B cell (primary cell): ENCODE data around the gene GK2. TPM values are rescaled to one million over a fixed set of nuclear protein-coding genes. Genes with fewer than 3 reads are reported as not detected.

ENCODE experiments used
- ATAC-seq: fragments of 200-7000 bp; cut with Tn5 transposase; one replicate; pipeline ENCODE4 v1.10.0; 2021; ENCODE audit warnings: low read depth, mild to moderate bottlenecking, moderate number of reproducible peaks, moderate library complexity
- CTCF ChIA-PET: fragments of 350-600 bp; sonication (Branson Sonifier 250); formaldehyde crosslinking; loops from one replicate; lab custom pipeline; 2021; ENCODE audit warnings: antibody characterized with exemption, inconsistent platforms; lab: Charles Lee
- POLR2A ChIA-PET: fragments of 350-600 bp; sonication (Branson Sonifier 250); formaldehyde crosslinking; loops from one replicate; lab custom pipeline; 2021; ENCODE audit warnings: antibody characterized with exemption; lab: Charles Lee
- DNase-seq: peaks from one replicate; pipeline ENCODE4 v3.0.0; 2013
- H2AFZ ChIP-seq: 2 replicates; pipeline ENCODE4 v1.6.1; 2012; ENCODE audit warnings: mild to moderate bottlenecking, low read depth, low read length; ENCODE audit not compliant: insufficient read depth, poor library complexity, severe bottlenecking
- H3K27ac ChIP-seq, 2 donors: 1 replicate in 1 of 2; 2 replicates in 1 of 2; pipeline ENCODE4 v1.5.1; 2012 to 2013; ENCODE audit warnings: low read length in 2 of 2, mild to moderate bottlenecking in 2 of 2, moderate library complexity in 1 of 2
- H3K27me3 ChIP-seq, 4 experiments: fragments of 200-600 bp in 1 of 4; sonication (generic) in 1 of 4; replicated peaks in 1 of 4; 1 replicate in 2 of 4; 2 replicates in 2 of 4; pipeline versions ENCODE4 v1.6.1 to v1.7.0; 2013 to 2016; ENCODE audit warnings: low read length in 3 of 4, mild to moderate bottlenecking in 2 of 4, mixed read lengths in 1 of 4, moderate library complexity in 1 of 4; ENCODE audit not compliant: insufficient read depth in 4 of 4, control insufficient read depth in 3 of 4; ENCODE audit errors: control extremely low read depth in 1 of 4
- H3K36me3 ChIP-seq, 2 experiments: replicated peaks in 1 of 2; 1 replicate in 1 of 2; 2 replicates in 1 of 2; pipeline versions ENCODE4 v1.6.1 to v1.7.1; 2013; ENCODE audit warnings: low read length in 1 of 2; ENCODE audit not compliant: insufficient read depth in 2 of 2, control insufficient read depth in 1 of 2; ENCODE audit errors: control extremely low read depth in 1 of 2, extremely low read depth in 1 of 2
- H3K4me1 ChIP-seq, 2 donors: fragments of 200-600 bp in 1 of 2; sonication (generic) in 1 of 2; 1 replicate in 1 of 2; 2 replicates in 1 of 2; pipeline versions ENCODE4 v1.5.1 to v1.6.1; 2013 to 2017; ENCODE audit warnings: low read length in 2 of 2; ENCODE audit not compliant: control insufficient read depth in 2 of 2, insufficient read depth in 2 of 2
- H3K4me2 ChIP-seq: replicated peaks from 2 replicates; pipeline ENCODE3; 2012; ENCODE audit warnings: mild to moderate bottlenecking, low read depth, low read length; ENCODE audit not compliant: poor library complexity, severe bottlenecking
- H3K4me3 ChIP-seq, 5 experiments: fragments of 200-600 bp in 1 of 5; sonication (generic) in 1 of 5; 1 replicate in 3 of 5; 2 replicates in 2 of 5; pipeline versions ENCODE4 v1.5.1 to v1.7.0; 2011 to 2016; ENCODE audit warnings: low read length in 4 of 5, mild to moderate bottlenecking in 4 of 5, low read depth in 2 of 5, control low read depth in 1 of 5, moderate library complexity in 1 of 5; ENCODE audit not compliant: insufficient read depth in 1 of 5; ENCODE audit errors: control extremely low read depth in 1 of 5, extremely low read depth in 1 of 5
- H3K79me2 ChIP-seq: fragments of 200-600 bp; sonication (generic); one replicate; pipeline ENCODE4 v1.6.0; 2016; ENCODE audit warnings: low read length; ENCODE audit not compliant: control insufficient read depth, insufficient read depth
- H3K9ac ChIP-seq: fragments of 200-600 bp; sonication (generic); 2 replicates; pipeline ENCODE4 v1.6.1; 2017; ENCODE audit warnings: mild to moderate bottlenecking, low read length, moderate library complexity
- H3K9me3 ChIP-seq, 3 donors: one replicate each; pipeline versions ENCODE4 v1.6.1 to v1.7.1; 2013; ENCODE audit warnings: low read length in 2 of 3; ENCODE audit not compliant: control insufficient read depth in 2 of 3, insufficient read depth in 1 of 3; ENCODE audit errors: control extremely low read depth in 1 of 3
- H4K20me1 ChIP-seq: 2 replicates; pipeline ENCODE4 v1.6.0; 2012; ENCODE audit warnings: mild to moderate bottlenecking, low read length; ENCODE audit not compliant: insufficient read depth, control insufficient read depth, poor library complexity, severe bottlenecking
- H3K27ac Mint-ChIP-seq: one replicate; pipeline ENCODE4 v1.8.0; 2021; ENCODE audit warnings: mixed read lengths
- H3K27me3 Mint-ChIP-seq: one replicate; pipeline ENCODE4 v1.8.0; 2021; ENCODE audit warnings: mixed read lengths
- H3K4me1 Mint-ChIP-seq: one replicate; pipeline ENCODE4 v1.8.0; 2021; ENCODE audit warnings: mixed read lengths
- H3K4me3 Mint-ChIP-seq: one replicate; pipeline ENCODE4 v1.8.0; 2021; ENCODE audit warnings: mixed read lengths
- H3K9me3 Mint-ChIP-seq: one replicate; pipeline ENCODE4 v1.8.0; 2022; ENCODE audit warnings: mixed read lengths; ENCODE audit not compliant: insufficient read depth
- EZH2 ChIP-seq: IDR thresholded peaks from 2 replicates; pipeline ENCODE4 v1.6.1; 2012; ENCODE audit warnings: borderline replicate concordance, low read depth, mild to moderate bottlenecking, moderate library complexity, low read length; ENCODE audit not compliant: insufficient read depth, poor library complexity, severe bottlenecking
- WGBS: methylation state at CpG from one replicate; pipeline ENCODE4 v1.1.5; 2013; ENCODE audit warnings: missing lambda C conversion rate; ENCODE audit not compliant: insufficient coverage; 5-methylcytosine and 5-hydroxymethylcytosine counted together
- intact Hi-C: fragments of 100-400 bp; cut with micrococcal nuclease; formaldehyde crosslinking; loops from one replicate; pipeline ENCODE4 v1.10.0; 2022
- polyA plus RNA-seq: library from polyadenylated mRNA; depleted of rRNA; stranded (reverse); fragments of >200 nt; gene quantifications from 2 replicates; pipeline ENCODE4 v1.2.3, GENCODE V29; 2012
- total RNA-seq, 2 donors: library from RNA; stranded (reverse); fragments of 120-200 nt in 1 of 2; gene quantifications; 1 replicate in 1 of 2; 2 replicates in 1 of 2; pipeline versions ENCODE4 v1.2.3 to v1.2.4, GENCODE V29; 2013 to 2022
- TF ChIP-seq, protein P1 (sequence below): fragments of 200-600 bp; IDR thresholded peaks from one replicate; pipeline ENCODE4 v1.8.0; 2022; ENCODE audit warnings: antibody characterized with exemption, mild to moderate bottlenecking

GK2 gene
- total and polyA plus RNA-seq, 2 donors (not counting 1 experiment from before 2014, with no cell fraction given), result not detected

- Mint-ChIP-seq H3K4me3 (no peak overlapping the region), H3K27me3 (no peaks in the 10 kb centered on the region), H3K9me3 (no peaks in the 10 kb centered on the region), H3K4me1 (no peaks in the 10 kb centered on the region), H3K27ac (no peak overlapping the region)
- Histone ChIP-seq H2AFZ (no peak overlapping the region), H3K27me3 (no peaks in the 10 kb centered on the region), H3K27ac (no peak overlapping the region), H3K9me3 (no peaks in the 10 kb centered on the region), H3K79me2 (no peaks in the 10 kb centered on the region), H3K36me3 (no peaks in the 10 kb centered on the region), H3K4me2 (no peak overlapping the region), H3K4me1 (no peaks in the 10 kb centered on the region), H3K9ac (no peak overlapping the region), H4K20me1 (no peaks in the 10 kb centered on the region), H3K4me3 (no peak overlapping the region)
- ChIA-PET POLR2A (no interaction called here), CTCF (no interaction called here)
- TF ChIP-seq EZH2, result no peak
- DNase-seq, result no peak
- WGBS, result 93% methylated on average over 3 of the region's 9 CpGs
- no peak for ATAC-seq
- intact Hi-C loops, result no loop called here
These were observed 5.2 kb upstream of the GK2 start for GRCh38 chr4:79413032-79413885.

- H3K27me3 Mint-ChIP-seq, result no peaks in the 10 kb centered on the region
These were observed 3.4 kb downstream of the GK2 start for GRCh38 chr4:79404666-79405065.

More at GRCh38 chr4:79404666-79405065, 3.4 kb downstream of the GK2 start:
- no peak overlapping the region for H2AFZ ChIP-seq
- Mint-ChIP-seq H3K4me3 (no peak overlapping the region), H3K4me1 (no peaks in the 10 kb centered on the region), H3K27ac (no peak overlapping the region), H3K9me3 (no peaks in the 10 kb centered on the region)
- no peak for ATAC-seq
- no peaks in the 10 kb centered on the region for H3K27me3 ChIP-seq
- no peak overlapping the region for H3K27ac ChIP-seq
- POLR2A ChIA-PET, result no interaction called here
- peaks cover 0 to 4% (median 0%) of the 10 kb centered on the region in 3 donors for H3K9me3 ChIP-seq
- CTCF ChIA-PET, result no interaction called here
- no peak for DNase-seq
- H3K36me3 ChIP-seq, result no peaks in the 10 kb centered on the region
- no peaks in the 10 kb centered on the region for H3K4me1 ChIP-seq
- H3K9ac ChIP-seq, result no peak overlapping the region
- H4K20me1 ChIP-seq, result no peaks in the 10 kb centered on the region
- intact Hi-C loops, result no loop called here
- H3K4me3 ChIP-seq, result no peak overlapping the region
- no peaks in the 10 kb centered on the region for H3K79me2 ChIP-seq
- TF ChIP-seq, protein P1, sequence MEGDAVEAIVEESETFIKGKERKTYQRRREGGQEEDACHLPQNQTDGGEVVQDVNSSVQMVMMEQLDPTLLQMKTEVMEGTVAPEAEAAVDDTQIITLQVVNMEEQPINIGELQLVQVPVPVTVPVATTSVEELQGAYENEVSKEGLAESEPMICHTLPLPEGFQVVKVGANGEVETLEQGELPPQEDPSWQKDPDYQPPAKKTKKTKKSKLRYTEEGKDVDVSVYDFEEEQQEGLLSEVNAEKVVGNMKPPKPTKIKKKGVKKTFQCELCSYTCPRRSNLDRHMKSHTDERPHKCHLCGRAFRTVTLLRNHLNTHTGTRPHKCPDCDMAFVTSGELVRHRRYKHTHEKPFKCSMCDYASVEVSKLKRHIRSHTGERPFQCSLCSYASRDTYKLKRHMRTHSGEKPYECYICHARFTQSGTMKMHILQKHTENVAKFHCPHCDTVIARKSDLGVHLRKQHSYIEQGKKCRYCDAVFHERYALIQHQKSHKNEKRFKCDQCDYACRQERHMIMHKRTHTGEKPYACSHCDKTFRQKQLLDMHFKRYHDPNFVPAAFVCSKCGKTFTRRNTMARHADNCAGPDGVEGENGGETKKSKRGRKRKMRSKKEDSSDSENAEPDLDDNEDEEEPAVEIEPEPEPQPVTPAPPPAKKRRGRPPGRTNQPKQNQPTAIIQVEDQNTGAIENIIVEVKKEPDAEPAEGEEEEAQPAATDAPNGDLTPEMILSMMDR, result no peak
- TF ChIP-seq EZH2, result no peak
- H3K4me2 ChIP-seq, result no peak overlapping the region
